Nephron progenitor cell (in vitro differentiated cells): ENCODE data around the gene NLGN1.

Experiments
- DNase-seq: peaks from one replicate; pipeline ENCODE4 v3.0.0; 2021
- H3K27ac Mint-ChIP-seq: 2 replicates; pipeline ENCODE4 v1.8.0; 2021; ENCODE audit warnings: mild to moderate bottlenecking, moderate library complexity, mixed read lengths
- H3K27me3 Mint-ChIP-seq: 2 replicates; pipeline ENCODE4 v1.8.0; 2021; ENCODE audit warnings: mild to moderate bottlenecking, low read depth, mixed read lengths; ENCODE audit not compliant: poor library complexity
- H3K36me3 Mint-ChIP-seq: 2 replicates; pipeline ENCODE4 v1.8.0; 2021; ENCODE audit warnings: low read depth, mixed read lengths
- H3K4me1 Mint-ChIP-seq: 2 replicates; pipeline ENCODE4 v1.8.0; 2021; ENCODE audit warnings: mixed read lengths
- H3K4me3 Mint-ChIP-seq: 2 replicates; pipeline ENCODE4 v1.8.0; 2021; ENCODE audit warnings: mild to moderate bottlenecking, moderate library complexity, mixed read lengths
- H3K9me3 Mint-ChIP-seq: 2 replicates; pipeline ENCODE4 v1.8.0; 2021; ENCODE audit warnings: mild to moderate bottlenecking, moderate library complexity, mixed read lengths
- TF ChIP-seq, protein P1 (sequence below): fragments of 200-600 bp; sonication (generic); IDR thresholded peaks from 2 replicates; pipeline ENCODE4 v1.5.0; 2021; ENCODE audit warnings: antibody characterized with exemption

NLGN1 gene

DNA sequence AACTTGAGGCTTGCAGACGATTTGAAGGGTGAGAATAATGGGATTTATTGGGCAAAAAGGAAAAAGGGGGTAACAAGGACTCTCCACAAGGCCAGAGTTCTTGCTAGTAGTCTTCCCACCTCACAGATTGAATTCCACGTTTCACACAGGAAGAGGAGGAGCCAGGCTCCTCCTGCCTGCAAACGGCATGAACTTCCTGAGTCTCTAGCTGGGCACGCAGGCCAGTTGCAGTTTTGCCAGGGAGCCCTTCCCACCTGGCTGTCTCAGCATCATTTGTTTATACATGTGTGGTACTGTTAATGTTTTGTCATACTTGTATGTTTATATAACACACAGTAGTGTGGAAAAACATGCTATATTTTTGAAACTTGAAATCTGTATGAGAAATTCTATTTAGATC, 155.0 kb downstream of the NLGN1 start:
- no peaks in the 10 kb centered on the region for H3K27me3 Mint-ChIP-seq
- DNase-seq, result no peak
- H3K9me3 Mint-ChIP-seq, result no peaks in the 10 kb centered on the region
- TF ChIP-seq, protein P1, sequence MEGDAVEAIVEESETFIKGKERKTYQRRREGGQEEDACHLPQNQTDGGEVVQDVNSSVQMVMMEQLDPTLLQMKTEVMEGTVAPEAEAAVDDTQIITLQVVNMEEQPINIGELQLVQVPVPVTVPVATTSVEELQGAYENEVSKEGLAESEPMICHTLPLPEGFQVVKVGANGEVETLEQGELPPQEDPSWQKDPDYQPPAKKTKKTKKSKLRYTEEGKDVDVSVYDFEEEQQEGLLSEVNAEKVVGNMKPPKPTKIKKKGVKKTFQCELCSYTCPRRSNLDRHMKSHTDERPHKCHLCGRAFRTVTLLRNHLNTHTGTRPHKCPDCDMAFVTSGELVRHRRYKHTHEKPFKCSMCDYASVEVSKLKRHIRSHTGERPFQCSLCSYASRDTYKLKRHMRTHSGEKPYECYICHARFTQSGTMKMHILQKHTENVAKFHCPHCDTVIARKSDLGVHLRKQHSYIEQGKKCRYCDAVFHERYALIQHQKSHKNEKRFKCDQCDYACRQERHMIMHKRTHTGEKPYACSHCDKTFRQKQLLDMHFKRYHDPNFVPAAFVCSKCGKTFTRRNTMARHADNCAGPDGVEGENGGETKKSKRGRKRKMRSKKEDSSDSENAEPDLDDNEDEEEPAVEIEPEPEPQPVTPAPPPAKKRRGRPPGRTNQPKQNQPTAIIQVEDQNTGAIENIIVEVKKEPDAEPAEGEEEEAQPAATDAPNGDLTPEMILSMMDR, result no peak
- H3K36me3 Mint-ChIP-seq, result no peaks in the 10 kb centered on the region
- H3K27ac Mint-ChIP-seq, result no peak overlapping the region
- H3K4me1 Mint-ChIP-seq, result peaks cover 24% of the 10 kb centered on the region
- no peak overlapping the region for H3K4me3 Mint-ChIP-seq

DNA sequence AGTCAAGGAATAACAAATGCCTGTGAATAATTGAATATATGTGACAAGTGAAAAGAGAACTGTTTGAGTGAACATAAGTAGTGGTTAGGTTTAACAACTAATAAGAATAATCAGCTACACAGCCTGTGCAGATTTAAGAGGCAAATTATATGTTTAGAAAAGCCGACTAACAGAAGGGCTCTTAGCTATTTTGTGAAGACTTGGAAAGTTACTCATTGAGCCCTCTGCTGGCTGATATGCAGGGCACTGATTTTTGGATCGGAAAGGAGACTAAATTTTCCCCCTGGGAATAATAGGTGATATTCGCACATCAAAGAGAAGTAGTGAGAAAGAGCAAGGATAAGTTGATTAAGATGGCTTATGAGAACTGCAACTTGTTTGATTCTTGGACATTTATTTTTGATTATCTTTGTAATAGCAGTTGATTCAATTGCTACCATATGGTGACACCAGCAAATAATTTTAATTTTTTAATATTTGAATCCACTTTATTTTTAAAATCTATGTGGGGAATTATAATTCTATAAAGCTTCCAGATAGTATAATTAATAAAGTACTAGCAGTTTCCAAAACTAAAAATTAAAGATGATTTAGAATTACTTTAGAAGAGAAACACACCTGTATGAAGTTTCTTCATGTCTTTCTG, 156.2 kb downstream of the NLGN1 start:
- H3K4me3 Mint-ChIP-seq, result no peak overlapping the region
- DNase-seq, result peak; percentile 15
- peaks cover 17% of the 10 kb centered on the region for H3K4me1 Mint-ChIP-seq
- no peaks in the 10 kb centered on the region for H3K27me3 Mint-ChIP-seq
- no peaks in the 10 kb centered on the region for H3K9me3 Mint-ChIP-seq
- TF ChIP-seq, protein P1, result peak; percentile 71
- H3K36me3 Mint-ChIP-seq, result no peaks in the 10 kb centered on the region
- no peak overlapping the region for H3K27ac Mint-ChIP-seq

DNA sequence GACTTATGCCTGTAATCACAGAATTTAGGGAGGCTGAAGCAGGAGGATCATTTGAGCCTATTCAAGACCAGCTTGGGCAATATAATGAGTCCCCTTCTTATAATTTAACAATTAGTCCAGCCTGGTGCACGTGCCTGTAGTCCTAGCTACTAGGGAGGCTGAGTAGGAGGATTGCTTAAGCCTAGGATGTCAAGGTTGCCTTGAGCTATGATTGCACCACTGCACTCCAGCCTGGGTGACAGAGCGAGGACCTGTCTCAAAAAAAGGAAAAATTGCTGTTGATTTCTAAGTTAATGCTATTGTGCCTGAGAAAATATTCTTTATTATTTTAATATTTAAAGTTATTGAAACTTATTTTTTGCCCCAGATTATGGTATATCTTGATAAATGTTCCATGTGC, 159.0 kb downstream of the NLGN1 start:
- DNase-seq, result no peak
- TF ChIP-seq, protein P1, result no peak
- Mint-ChIP-seq H3K4me1 (peaks cover 21% of the 10 kb centered on the region), H3K36me3 (no peaks in the 10 kb centered on the region), H3K9me3 (no peaks in the 10 kb centered on the region), H3K27ac (no peak overlapping the region), H3K4me3 (no peak overlapping the region), H3K27me3 (no peaks in the 10 kb centered on the region)

DNA sequence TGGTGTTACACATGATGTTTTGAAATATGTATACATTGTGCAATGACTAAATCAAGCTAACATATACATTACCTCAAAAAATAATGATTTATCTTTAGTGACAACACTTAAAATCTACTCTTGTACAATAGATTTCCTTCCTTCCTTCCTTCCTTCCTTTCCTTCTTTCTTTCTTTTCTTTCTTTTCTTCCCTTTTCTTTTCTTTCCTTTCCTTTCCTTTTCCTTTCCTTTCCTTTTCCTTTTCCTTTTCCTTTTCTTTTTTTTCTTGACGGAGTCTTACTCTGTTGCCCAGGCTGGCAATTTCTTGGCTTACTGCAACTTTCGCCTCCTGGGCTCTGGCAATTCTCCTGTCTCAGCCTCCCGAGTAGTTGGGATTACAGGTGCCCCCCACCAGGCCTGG, 170.5 kb downstream of the NLGN1 start:
- no peaks in the 10 kb centered on the region for H3K36me3 Mint-ChIP-seq
- TF ChIP-seq, protein P1, result no peak
- H3K4me3 Mint-ChIP-seq, result no peak overlapping the region
- no peaks in the 10 kb centered on the region for H3K4me1 Mint-ChIP-seq
- no peaks in the 10 kb centered on the region for H3K9me3 Mint-ChIP-seq
- H3K27ac Mint-ChIP-seq, result no peak overlapping the region
- H3K27me3 Mint-ChIP-seq, result peaks cover 2% of the 10 kb centered on the region
- DNase-seq, result no peak

DNA sequence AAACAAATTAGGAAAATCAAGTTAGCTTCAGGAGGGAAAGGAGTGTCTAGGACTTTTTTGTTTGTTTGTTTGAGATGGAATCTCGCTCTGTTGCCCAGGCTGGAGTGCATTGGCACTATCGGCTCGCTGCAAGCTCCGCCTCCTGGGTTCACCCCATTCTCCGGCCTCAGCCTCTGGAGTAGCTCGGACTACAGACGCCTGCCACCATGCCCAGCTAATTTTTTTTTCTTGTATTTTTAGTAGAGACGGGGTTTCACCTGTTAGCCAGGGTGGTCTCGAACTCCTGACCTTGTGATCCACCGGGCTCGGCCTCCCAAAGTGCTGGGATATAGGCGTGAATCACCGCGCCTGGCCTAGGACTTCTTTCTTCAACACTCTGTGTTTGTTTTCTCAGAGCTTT, 171.1 kb downstream of the NLGN1 start:
- Mint-ChIP-seq H3K27ac (no peak overlapping the region), H3K4me3 (no peak overlapping the region), H3K27me3 (peaks cover 2% of the 10 kb centered on the region), H3K4me1 (no peaks in the 10 kb centered on the region), H3K36me3 (no peaks in the 10 kb centered on the region), H3K9me3 (no peaks in the 10 kb centered on the region)
- DNase-seq, result no peak
- TF ChIP-seq, protein P1, result no peak

DNA sequence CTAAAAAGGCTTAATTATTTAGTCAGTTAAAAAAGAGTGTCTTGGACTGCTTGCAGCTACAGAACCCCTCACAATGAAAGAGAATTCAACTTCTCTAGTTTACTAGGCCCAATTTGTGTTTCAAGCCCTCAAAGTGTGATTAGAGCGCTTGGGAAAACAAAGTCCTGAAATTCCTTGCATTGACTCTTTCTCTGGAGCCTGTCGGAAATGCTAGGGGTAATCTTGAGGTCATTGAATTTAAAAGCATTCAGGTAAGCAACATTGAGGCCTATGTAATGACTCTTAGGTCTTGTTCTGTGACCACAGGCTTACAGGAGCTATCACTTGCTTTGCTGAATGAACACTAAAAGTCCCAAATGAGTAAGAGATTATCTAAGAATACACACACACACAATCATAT, 186.0 kb downstream of the NLGN1 start:
- Mint-ChIP-seq H3K27ac (no peak overlapping the region), H3K9me3 (no peaks in the 10 kb centered on the region), H3K4me3 (no peak overlapping the region), H3K27me3 (peaks cover 6% of the 10 kb centered on the region), H3K4me1 (peaks cover 34% of the 10 kb centered on the region), H3K36me3 (no peaks in the 10 kb centered on the region)
- TF ChIP-seq, protein P1, result no peak
- no peak for DNase-seq
